NCI-H2029 treated with DMSO at 0.1 percent for 48 hours (cell line): ENCODE data around the gene MYH6.
"Not testable (repeated sequence)": the region's sequence is repeated elsewhere in the genome, so short reads cannot be mapped to it uniquely, and the experiment has no call there.

Experiments used
- DNase-seq: peaks from one replicate; lab custom pipeline; 2025; lab: John Stamatoyannopoulos, UW

MYH6 gene

GRCh38 chr14:23414254-23414653 is 6.2 kb upstream of the MYH6 start:
- DNase-seq = no peak

- no peak for DNase-seq
These were observed 5.6 kb upstream of the MYH6 start for GRCh38 chr14:23413681-23414080.

GRCh38 chr14:23411563-23412525 is 3.8 kb upstream of the MYH6 start:
- no peak for DNase-seq

GRCh38 chr14:23409966-23410635 is 2.0 kb upstream of the MYH6 start:
- DNase-seq = no peak

GRCh38 chr14:23409475-23409874 is 1.4 kb upstream of the MYH6 start:
- DNase-seq = no peak

- no peak for DNase-seq
These were observed 196 bp upstream of the MYH6 start for GRCh38 chr14:23408307-23408630.

GRCh38 chr14:23406725-23407355 is 1.2 kb downstream of the MYH6 start:
- DNase-seq = no peak

GRCh38 chr14:23406244-23406643 is 1.8 kb downstream of the MYH6 start:
- DNase-seq = no peak

- no peak for DNase-seq
These were observed 2.5 kb downstream of the MYH6 start for GRCh38 chr14:23405516-23406025.

- no peak for DNase-seq
These were observed 3.0 kb downstream of the MYH6 start for GRCh38 chr14:23405096-23405495.

- no peak for DNase-seq
These were observed 3.7 kb downstream of the MYH6 start for GRCh38 chr14:23404331-23404900.

- DNase-seq = no peak
These were observed 4.2 kb downstream of the MYH6 start for GRCh38 chr14:23403908-23404307.

- no peak for DNase-seq
These were observed 5.0 kb downstream of the MYH6 start for GRCh38 chr14:23403139-23403438.

GRCh38 chr14:23402296-23403138 is 5.6 kb downstream of the MYH6 start:
- DNase-seq = no peak

- DNase-seq = no peak
These were observed 6.8 kb downstream of the MYH6 start for GRCh38 chr14:23401291-23401690.

GRCh38 chr14:23400496-23401149 is 7.5 kb downstream of the MYH6 start:
- not testable (repeated sequence) for DNase-seq

GRCh38 chr14:23399591-23399990 is 8.5 kb downstream of the MYH6 start:
- no peak for DNase-seq

- peak; percentile 96 for DNase-seq
These were observed 8.9 kb downstream of the MYH6 start for GRCh38 chr14:23399136-23399535.

GRCh38 chr14:23398348-23398747 is 9.7 kb downstream of the MYH6 start:
- peak; percentile 100 for DNase-seq

GRCh38 chr14:23396781-23397407 is 11.2 kb downstream of the MYH6 start:
- no peak for DNase-seq

GRCh38 chr14:23396126-23396525 is 11.9 kb downstream of the MYH6 start:
- DNase-seq = no peak
